RPMI8226 (cell line): ENCODE data around the gene TSC22D1.
"Not testable (repeated sequence)": the region's sequence is repeated elsewhere in the genome, so short reads cannot be mapped to it uniquely, and the experiment has no call there.

Source experiments
- DNase-seq: peaks from one replicate; pipeline ENCODE4 v3.0.0-alpha.2; 2015

TSC22D1 gene

DNA sequence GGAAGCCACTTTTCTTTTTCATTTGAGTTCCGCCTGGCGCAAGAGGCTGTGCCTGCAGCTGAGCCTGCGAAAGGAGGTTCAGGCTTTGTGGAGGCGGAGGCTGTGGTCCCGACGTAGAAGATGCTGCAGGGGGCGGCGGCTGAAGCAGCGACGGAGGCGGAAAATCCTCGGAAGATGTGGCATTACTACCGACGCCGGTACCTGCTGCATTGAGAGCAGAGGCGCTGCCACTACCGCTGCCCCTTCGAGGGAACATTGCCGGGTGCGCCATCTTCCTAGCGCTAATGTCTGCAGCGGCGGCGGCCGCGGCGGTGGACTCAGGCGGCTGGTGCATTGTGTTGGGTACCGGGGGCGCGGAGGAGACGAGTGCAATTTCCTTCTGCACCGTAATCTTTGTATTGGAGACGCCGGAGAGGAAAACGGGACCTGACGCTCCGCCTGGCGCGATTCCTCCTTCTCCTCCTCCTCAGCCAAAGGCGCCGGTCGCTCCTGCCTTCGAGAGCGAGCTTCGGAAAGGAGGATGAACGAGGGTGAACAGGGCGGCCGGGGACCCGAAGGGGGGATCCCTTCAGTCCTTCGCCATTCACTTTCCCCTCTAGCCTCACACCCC lies at the start of gene TSC22D1:
TSC22D1 (minus strand) TSS at position 590 of the 610 bp plus-strand sequence; CDS start at position 334, 256 bp downstream.
- DNase-seq: peak; percentile 25

DNA sequence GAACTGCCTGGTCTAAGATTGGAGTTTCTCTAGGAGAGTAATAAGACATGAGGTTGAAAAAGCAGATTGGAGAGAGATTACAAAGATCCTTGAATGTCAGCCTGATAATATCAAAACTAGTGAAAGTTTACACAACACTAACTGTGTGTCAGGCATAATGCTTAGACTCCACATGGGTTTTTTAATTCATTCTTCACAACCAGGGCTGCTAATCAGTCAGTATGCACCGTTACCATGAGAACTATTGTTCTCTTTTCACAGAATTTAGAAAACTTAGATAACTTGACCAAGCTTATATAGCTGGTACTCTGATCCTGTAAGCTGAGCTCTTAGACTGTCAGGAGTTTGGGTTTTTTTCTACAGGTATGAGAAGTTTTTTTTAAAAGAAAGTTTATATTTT lies 46.6 kb upstream of the TSC22D1 start:
- no peak for DNase-seq

GRCh38 chr13:44622261-44622660 lies 46.1 kb upstream of the TSC22D1 start:
- DNase-seq: no peak

DNA sequence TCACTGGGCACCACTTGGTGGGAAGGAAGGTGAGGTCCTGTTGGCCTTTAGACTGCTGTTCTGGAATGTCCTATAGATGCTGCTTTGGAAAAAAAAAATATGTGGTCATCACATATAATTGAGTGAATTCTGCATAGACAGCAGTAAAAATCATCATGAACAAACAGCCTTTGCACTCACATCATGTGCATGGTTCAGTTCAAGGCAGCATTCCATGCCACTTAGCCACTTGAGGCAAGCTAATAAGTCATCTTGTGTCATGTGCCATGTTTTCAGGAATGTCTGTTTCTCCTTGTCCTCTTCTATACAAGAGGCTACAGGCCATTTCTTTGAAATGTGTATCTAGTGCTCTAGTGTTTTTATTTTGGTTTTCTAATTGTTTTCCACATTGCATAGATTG lies 43.9 kb upstream of the TSC22D1 start:
- DNase-seq: no peak

- no peak for DNase-seq
Measured at GRCh38 chr13:44619651-44620050, 43.5 kb upstream of the TSC22D1 start.

GRCh38 chr13:44618326-44618725 lies 42.2 kb upstream of the TSC22D1 start:
- no peak for DNase-seq

DNA sequence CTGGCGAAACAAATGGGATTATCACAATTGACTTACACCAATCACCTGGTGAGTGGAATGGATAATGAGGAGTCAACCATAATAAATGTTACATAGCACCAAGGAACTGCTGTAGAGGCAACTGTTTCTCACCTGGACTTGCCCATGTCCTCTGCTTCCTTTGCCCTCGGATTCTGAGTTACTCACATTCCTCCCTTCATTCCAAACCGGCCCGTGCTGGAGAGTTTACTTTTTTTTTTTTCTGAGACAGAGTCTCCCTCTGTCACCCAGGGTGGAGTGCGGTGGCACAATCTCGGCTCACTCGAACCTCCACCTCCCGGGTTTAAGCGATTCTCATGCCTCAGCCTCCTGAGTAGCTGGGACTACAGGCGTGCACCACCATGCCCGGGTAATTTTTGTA lies 41.5 kb upstream of the TSC22D1 start:
- no peak for DNase-seq

DNA sequence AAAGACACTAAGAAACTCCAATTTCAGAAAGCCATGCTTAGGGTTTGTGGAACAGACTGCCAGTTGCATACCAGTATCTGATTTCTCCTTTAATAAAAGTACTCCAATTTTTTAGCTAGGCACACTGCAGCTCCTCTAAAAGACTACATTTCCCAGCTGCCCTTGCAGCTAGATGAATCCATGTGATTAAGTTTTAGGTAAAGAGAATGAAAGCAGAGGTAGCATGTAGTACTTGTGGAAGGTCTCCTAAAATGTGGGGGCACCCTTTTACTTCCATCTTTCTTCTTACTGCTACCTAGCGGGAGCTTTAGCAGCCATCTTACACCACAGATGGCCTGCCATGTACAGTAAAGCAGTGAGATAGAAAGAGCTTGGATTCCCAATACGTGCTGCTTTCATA lies 33.0 kb upstream of the TSC22D1 start:
- DNase-seq: no peak

- no peak for DNase-seq
Measured at GRCh38 chr13:44605721-44606120, 29.6 kb upstream of the TSC22D1 start.

DNA sequence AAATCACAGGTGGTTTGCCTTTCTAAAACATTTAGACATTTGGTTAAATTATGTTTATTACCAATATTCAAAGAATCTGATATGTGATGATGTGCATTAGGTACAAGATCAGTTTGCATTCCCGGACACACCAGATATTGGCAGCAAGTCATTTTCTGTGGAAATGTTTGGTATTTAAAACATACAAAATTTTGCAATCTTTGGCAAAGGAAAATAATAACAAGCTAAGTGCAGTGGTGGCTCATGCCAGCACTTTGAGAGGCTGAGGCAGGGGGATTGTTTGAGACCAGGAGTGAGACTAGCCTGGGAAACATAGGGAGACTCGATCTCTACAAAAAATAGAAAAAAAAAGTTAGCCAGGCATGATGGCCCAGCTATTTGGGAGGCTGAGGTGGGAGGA lies 29.1 kb upstream of the TSC22D1 start:
- DNase-seq: no peak

DNA sequence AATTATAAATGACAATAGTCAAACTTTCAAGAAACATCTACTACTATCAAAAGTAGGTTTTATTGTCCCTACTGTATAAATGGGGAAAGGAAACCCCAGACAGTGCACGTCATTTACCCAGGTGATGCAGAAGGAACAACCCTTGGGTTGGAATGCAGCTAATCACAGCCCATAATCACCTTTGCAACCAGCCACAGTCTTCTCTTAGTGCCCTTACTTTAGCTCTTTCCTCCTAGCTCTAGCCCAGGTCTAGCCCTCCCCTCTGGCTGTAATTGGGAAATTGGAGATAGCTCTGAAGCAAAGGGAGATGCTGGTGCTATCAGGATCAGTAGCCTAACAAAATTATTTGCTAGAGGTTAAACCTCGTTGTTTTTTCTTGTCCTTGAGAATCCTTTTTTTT lies 25.5 kb upstream of the TSC22D1 start:
- DNase-seq: no peak

GRCh38 chr13:44593861-44594592 lies 17.9 kb upstream of the TSC22D1 start:
- not testable (repeated sequence) for DNase-seq

DNA sequence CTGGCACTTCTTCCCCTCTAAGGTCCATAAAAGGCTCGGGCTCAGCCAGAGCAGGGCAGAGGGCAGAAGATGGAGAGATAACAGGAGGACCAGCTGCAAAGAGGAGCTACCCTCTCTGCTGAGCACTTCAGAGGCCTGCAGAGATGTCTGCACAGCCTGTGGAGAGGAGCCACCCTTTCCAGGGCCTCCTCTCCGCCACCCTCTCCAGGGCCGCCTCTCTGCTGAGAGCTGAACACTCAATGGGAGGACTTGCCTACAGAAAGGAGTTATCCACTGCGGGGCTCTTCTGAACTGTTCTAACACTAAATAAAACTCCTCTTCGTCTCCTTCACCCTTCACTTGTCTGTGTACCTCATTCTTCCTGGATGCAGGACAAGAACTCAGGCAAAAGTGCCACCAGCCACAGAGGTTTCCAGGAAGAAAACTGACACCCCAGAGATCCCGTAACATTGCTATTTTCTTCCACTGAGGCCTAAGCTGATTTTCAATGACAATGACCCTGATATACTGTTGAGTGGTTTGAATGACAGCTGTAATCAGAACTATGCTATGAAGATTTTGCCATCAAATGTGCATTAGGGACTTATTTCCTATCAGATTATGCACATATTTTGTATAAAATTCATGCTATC lies 16.2 kb upstream of the TSC22D1 start:
- DNase-seq: no peak

DNA sequence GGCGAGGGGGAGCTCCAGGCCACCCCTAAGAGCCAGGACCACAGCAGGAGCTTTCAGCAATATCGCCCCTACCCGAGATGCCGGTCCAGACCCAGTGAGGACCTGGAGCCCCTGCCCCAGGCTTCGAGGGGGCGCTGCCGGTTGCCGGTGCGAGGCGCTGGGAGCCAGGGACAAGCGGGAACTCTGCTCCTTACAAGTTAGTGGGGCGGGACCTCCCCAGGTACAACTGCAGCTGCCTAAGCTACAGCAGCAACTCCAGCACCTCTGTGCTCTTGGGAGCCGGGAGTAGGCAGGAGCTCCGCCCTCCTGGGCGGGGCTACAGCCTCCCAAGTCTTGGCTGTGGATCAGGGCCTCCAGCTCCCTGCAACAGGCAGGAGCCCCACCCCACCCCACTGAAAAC lies 15.2 kb upstream of the TSC22D1 start:
- no peak for DNase-seq

GRCh38 chr13:44583137-44583536 lies 7.0 kb upstream of the TSC22D1 start:
- DNase-seq: no peak

DNA sequence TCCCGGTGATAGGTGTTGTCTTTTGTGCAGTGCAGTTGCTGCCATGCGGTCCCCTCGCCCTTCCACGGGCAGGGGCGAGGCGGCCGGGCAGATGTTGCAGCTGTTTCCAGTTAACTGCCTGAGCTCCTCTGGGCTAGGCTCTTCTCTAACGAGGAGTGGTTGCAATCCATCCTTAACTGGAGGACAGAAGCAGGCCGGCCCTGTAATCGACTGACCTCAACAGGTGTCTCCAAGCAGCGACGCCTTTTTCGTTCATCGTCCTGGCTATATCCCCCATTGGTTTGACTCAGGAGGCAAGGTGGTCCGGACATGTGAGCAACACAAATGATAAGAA lies 1.9 kb upstream of the TSC22D1 start:
- no peak for DNase-seq

- DNase-seq: peak; percentile 92
Measured at GRCh38 chr13:44577236-44578066, 1.3 kb upstream of the TSC22D1 start.

GRCh38 chr13:44576351-44577235 lies 463 bp upstream of the TSC22D1 start:
- peak; percentile 17 for DNase-seq

DNA sequence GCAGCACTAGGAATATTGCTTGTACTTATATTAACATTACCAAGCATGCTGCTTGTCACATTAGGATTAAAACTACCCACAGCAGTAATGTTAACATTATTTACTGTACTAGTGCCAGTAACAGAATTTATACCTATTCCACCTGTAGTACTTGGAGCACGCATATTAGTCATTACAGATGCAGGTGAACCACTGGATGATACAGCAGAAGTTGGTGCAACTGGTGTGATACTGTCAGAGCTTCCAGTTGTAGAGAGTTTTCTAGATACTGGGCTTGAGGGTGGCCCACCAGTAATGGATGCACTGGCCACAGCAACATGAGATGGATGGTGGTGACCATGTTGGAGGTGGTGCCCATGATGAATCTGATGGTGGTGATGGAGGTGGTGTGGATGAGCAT lies 1.1 kb downstream of the TSC22D1 start:
- no peak for DNase-seq

- no peak for DNase-seq
Measured at GRCh38 chr13:44574466-44574855, 1.7 kb downstream of the TSC22D1 start.

- peak; percentile 40 for DNase-seq
Measured at GRCh38 chr13:44573790-44574465, 2.2 kb downstream of the TSC22D1 start.

GRCh38 chr13:44573071-44573470 lies 3.1 kb downstream of the TSC22D1 start:
- DNase-seq: no peak
